Fibroblast of skin of left quadriceps (primary cell): ENCODE results near the gene PTGIS.
"Not testable (repeated sequence)": the region's sequence is repeated elsewhere in the genome, so short reads cannot be mapped to it uniquely, and the experiment has no call there.

ENCODE experiments used
- DNase-seq, 2 experiments: peaks; one replicate each; pipeline ENCODE4 v3.0.0-alpha.2; 2013; ENCODE audit warnings: low read depth in 2 of 2

PTGIS gene

GRCh38 chr20:49567421-49568277, at the start of gene PTGIS:
PTGIS (minus strand) TSS chr20:49568137; CDS start chr20:49568116, 21 bp downstream.
- DNase-seq: no peak

GRCh38 chr20:49617394-49617793, 49.5 kb upstream of the PTGIS start:
- DNase-seq: not testable (repeated sequence)

GRCh38 chr20:49616154-49617007, 48.4 kb upstream of the PTGIS start:
- DNase-seq: no peak

- DNase-seq: no peak
These were observed 47.6 kb upstream of the PTGIS start for GRCh38 chr20:49615401-49616153.

- DNase-seq: not testable (repeated sequence)
These were observed 47.1 kb upstream of the PTGIS start for GRCh38 chr20:49615051-49615400.

GRCh38 chr20:49614338-49615050, 46.6 kb upstream of the PTGIS start:
- no peak for DNase-seq

- no peak for DNase-seq
These were observed 44.3 kb upstream of the PTGIS start for GRCh38 chr20:49612127-49612738.

GRCh38 chr20:49611539-49612126, 43.7 kb upstream of the PTGIS start:
- DNase-seq: not testable (repeated sequence)

- DNase-seq: no peak
These were observed 43.0 kb upstream of the PTGIS start for GRCh38 chr20:49610691-49611538.

GRCh38 chr20:49608752-49609670, 41.1 kb upstream of the PTGIS start:
- no peak for DNase-seq

- no peak for DNase-seq
These were observed 39.6 kb upstream of the PTGIS start for GRCh38 chr20:49607568-49607967.

GRCh38 chr20:49603209-49603627, 35.3 kb upstream of the PTGIS start:
- DNase-seq: no peak

GRCh38 chr20:49602345-49603208, 34.6 kb upstream of the PTGIS start:
- no peak for DNase-seq

GRCh38 chr20:49601153-49601924, 33.4 kb upstream of the PTGIS start:
- DNase-seq: no peak

- DNase-seq: no peak
These were observed 31.8 kb upstream of the PTGIS start for GRCh38 chr20:49599746-49600113.

GRCh38 chr20:49597825-49598395, 30.0 kb upstream of the PTGIS start:
- no peak for DNase-seq
